ENCODE data around the gene S100PBP.

S100PBP gene

DNA sequence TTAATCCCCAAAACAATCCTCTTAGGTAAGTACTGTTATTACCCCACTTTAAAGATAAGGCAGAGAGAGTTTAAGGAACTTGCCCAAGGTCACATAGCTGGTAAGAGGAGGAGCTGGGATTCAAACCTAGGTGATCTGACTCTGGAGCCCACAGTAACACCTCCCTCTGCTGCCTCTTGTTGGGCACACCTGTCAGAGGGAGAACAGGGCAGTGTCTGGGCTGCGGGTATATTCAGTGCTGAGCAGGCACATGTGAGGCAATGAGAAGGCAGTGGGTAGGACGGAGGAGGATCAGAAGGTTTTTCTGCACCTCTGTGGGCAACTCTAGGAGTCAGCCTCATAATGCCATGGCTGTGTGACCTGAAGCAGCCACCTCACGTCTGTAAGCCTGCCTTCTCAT, 70.7 kb downstream of the S100PBP start:
- ATAC-seq (no peak), DNase-seq (no peak)

DNA sequence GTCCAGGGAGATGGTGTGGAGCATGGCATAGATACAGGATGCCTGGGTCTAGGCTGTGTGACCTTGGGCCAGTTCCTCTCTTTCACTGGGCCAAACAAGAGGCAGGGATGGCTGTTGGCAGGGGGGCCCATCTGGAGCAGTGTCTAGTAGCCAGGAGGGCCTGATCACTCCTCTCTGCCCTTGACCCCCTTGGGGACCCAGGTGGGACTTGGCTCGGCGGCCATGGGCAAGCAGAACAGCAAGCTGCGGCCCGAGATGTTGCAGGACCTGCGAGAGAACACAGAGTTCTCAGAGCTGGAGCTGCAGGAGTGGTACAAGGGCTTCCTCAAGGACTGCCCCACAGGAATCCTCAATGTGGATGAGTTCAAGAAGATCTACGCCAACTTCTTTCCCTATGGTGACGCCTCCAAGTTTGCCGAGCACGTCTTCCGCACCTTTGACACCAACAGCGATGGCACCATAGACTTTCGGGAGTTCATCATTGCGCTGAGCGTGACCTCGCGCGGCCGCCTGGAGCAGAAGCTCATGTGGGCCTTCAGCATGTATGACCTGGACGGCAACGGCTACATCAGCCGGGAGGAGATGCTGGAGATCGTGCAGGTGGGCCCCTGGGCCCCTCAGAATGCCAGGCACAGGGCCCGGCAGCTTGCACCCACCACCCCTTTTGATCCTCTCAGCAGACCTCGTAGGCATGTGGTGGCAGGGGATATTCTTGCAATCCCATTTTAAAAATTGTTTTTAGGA, 71.4 kb downstream of the S100PBP start:
- DNase-seq (no peak), ATAC-seq (no peak)

DNA sequence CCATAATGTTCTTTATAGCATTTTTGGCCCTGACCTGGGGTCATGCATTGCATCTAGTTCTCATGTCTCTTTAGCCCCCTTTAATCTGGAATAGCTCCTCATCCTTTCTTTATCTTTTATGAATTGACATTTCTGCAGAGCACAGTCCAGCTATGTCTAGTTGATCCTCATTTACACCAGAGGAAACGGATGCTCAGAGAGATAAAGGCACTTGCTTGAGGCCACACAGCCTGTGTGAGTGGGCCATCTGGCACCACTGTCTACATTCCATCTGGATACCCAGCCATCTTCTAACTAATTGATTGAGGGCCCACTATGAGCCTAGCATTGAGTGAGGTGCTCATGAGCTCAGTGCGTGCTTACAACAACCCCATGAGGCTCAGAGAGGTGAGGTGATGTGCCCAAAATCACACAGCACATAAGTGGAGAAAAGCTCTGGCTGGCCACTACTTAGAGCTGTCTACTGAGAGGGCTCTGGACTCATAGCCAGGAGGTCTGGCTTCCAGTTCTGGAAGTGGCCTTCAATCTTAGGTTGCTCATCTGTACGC, 72.4 kb downstream of the S100PBP start:
- no peak for ATAC-seq
- no peak for DNase-seq

GRCh38 chr1:32890516-32891240, 73.2 kb downstream of the S100PBP start:
- no peak for DNase-seq

GRCh38 chr1:32891241-32891570, 73.8 kb downstream of the S100PBP start:
- ATAC-seq (no peak), DNase-seq (no peak)

More at GRCh38 chr1:32890516-32891240, 73.2 kb downstream of the S100PBP start:
- no peak for ATAC-seq

DNA sequence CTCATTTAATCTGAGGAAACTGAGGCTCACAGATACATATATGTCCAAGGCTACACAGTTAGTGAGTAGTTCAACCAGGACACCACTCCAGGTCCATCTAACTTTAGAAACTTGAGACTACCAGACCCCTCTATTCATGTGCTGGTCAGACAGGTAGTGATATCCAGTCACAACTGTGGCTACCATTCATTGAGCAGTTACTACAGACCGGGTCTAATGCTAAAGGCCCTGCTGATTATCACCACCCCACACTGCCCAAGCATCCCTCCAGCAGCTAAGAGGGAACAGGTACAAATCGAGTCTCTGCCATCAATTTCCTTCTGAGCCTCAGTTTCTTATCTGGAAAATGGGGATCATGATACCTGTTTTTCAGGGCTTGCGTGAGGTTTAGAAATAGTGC, 74.2 kb downstream of the S100PBP start:
- no peak for DNase-seq
- no peak for ATAC-seq

DNA sequence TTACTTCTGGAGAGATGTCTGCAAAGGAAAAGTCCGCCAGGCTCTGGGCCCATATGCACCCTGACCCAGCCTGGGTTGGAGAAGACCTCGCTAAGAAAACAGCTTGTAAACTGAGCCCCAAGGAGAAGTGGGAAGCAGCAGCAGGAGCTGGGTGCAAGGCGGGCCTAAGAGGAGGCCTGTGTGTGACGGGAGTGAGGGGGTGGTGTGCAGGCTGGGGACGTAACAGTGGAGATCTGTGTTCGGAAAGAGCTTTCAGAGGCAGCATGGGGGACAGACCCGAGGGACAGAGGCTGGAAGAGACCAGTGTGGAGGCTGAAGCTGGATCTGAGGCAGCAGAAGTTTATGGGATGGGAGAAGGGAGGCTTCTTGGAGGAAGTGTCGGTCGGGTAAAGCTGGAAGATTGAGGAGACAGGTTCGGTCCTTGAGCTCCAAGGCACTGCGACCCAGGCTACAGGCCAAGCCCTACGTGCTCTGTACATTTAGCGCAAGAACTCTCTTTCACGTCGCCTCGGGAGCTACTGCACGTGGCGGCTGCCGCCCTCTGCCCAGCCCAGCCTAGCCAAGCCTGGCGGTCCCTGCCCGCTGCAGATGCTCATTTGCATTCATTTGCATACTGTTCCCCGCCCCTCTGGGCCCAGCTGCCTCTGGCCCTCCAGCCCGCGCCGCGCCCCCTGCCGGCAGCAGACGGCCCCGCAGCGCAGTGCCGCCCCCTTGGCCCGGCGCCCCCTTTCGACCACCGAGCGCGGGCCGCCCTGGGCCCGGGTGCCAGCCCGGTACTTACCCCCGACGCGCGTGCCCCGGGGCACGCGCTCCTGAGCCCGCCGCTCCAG, 75.1 kb downstream of the S100PBP start:
- peak; percentile 78 for DNase-seq
- ATAC-seq, result peak; percentile 70

- no peak for ATAC-seq
- DNase-seq, result peak; percentile 27
Measured at GRCh38 chr1:32893198-32894018, 76.0 kb downstream of the S100PBP start.

DNA sequence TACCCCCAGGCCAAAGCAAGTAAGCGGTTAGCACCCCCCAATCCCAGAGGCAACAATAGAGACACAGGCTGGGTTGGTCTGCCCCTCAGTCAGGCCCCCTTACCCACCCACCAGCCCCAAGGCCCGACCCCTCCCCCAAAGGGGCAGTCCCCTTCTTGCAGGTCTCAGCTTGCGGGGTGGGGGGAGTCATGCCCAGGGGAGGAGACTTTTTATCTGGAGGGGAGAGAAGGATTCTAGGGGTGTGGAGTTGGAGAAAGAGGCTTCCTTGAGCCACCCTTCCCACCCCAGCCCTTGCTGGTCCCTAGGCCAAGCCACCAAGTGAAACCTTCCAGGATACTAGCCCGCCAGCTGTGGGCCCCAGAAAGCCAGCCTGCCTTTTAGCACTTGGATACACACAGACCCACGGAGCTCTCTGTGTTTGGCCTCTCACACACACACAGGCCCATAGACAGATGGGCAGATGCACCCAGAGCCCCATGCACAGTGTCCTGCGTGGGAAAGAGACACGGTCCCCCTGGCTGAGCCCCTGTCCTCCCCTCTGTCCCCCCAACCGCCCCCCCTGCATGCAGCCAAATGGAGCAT, 76.7 kb downstream of the S100PBP start:
- DNase-seq (no peak), ATAC-seq (no peak)

- no peak for DNase-seq
- ATAC-seq, result no peak
Measured at GRCh38 chr1:32894681-32895080, 77.2 kb downstream of the S100PBP start.

GRCh38 chr1:32895325-32896215, 78.1 kb downstream of the S100PBP start:
- DNase-seq, result no peak
- ATAC-seq, result no peak

DNA sequence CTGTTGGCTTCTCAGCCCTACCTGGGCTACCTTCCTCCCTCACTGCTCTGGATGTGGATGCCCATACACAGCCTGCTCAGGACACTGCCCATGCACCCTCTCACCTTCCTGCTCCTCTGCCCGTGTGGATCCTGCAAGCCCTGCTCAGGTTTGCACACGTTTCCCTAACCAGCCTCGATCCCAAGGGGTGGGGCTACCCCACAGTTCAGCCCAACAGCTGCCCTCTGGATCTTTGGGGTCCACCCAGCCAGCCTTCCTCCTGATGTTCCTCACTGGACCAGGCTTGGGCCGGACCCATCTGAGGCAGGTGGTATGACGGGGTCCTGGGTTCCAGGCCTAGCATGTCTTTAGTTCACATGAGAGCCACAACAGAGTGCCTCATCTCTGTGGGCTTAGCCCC, 79.0 kb downstream of the S100PBP start:
- DNase-seq, result no peak
- no peak for ATAC-seq

- ATAC-seq, result no peak
- no peak for DNase-seq
Measured at GRCh38 chr1:32897082-32898049, 79.9 kb downstream of the S100PBP start.

- no peak for DNase-seq
- ATAC-seq, result no peak
Measured at GRCh38 chr1:32898056-32898455, 80.6 kb downstream of the S100PBP start.

GRCh38 chr1:32898958-32899357, 81.5 kb downstream of the S100PBP start:
- DNase-seq (no peak), ATAC-seq (no peak)

- DNase-seq, result no peak
- no peak for ATAC-seq
Measured at GRCh38 chr1:32899586-32900296, 82.3 kb downstream of the S100PBP start.

DNA sequence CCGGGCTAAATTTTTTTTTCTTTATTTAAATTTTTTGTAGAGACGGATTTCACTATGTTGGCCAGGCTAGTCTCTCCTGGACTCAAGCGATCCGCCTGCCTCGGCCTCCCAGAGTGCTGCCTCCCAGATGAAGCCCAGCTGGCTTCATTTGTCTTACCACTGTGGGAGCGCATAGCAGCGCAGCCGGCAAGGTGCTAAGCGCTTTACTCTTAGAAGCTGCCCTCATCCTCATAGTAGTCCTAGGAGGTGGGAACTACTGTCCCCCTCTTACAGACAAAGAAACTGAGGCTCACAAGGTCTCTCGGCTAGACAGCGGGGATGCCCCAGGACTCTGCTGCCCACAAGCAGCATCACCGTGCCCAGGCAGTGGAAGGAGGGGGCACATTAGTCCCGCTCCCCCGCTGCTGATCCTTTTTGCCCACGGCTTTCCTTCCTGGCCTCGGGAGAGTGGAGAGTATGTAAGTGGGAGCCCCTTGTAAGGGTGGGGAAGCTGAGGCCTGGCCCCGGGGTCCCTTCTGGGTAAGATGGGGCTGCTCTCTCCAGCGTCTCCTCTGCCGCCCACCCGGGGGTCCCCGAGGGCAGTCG, 83.0 kb downstream of the S100PBP start:
- no peak for DNase-seq
- ATAC-seq, result no peak
